ENCODE results near the gene HCFC2. TPM values are rescaled to one million over a fixed set of nuclear protein-coding genes. Genes with fewer than 3 reads are reported as not detected.
A peak's percentile ranks its signal among the peaks of the same experiment; 100 is the strongest.

HCFC2 gene
- total and polyA plus RNA-seq, 9 of the 15 experiments (the other 6 are each of a cell fraction or from before 2014, with no cell fraction given), result 1.2 to 6.5 (median 3.8) TPM

- TF ChIP-seq MGA (IDR thresholded peaks at IDR 0.05), result peak; percentile 35
- no peak for TF ChIP-seq ZSCAN32 (CRISPR knock-in tag; IDR thresholded peaks at IDR 0.05)
- peak; percentile 36; the same call in 1 of the 2 replicates for TF ChIP-seq ZNF76 (CRISPR knock-in tag; IDR thresholded peaks at IDR 0.05; ENCODE audit: borderline replicate concordance)
- TF ChIP-seq ZNF639 (CRISPR knock-in tag; conservative IDR thresholded peaks at IDR 0.05 in 1 of 2, IDR thresholded peaks at IDR 0.05 in 1 of 2), result peak in 1 of 2 experiments; percentile 87; a peak in 2 of 4 replicates
- TF ChIP-seq JUNB (CRISPR knock-in tag; conservative IDR thresholded peaks at IDR 0.05), result no peak
- TF ChIP-seq ZNF143 (CRISPR knock-in tag; IDR thresholded peaks at IDR 0.05), result peak; percentile 86
- TF ChIP-seq GABPA (tag; conservative IDR thresholded peaks at IDR 0.05; ENCODE audit: low read depth), result peak; percentile 40; the same call in 1 of the 2 replicates
- peak; percentile 92 for TF ChIP-seq SMAD4 (CRISPR knock-in tag; conservative IDR thresholded peaks at IDR 0.05)
- TF ChIP-seq SIN3B (IDR thresholded peaks at IDR 0.05; ENCODE audit: low read depth), result peak; percentile 85
- TF ChIP-seq TGIF2 (CRISPR knock-in tag; IDR thresholded peaks at IDR 0.05), result peak; percentile 99
These were observed at the start of gene HCFC2 (continued) for GRCh38 chr12:104064031-104064841.
